IPS DF 4.7 (cell line): ENCODE data around the gene GIPR.
"Not testable (repeated sequence)": the region's sequence is repeated elsewhere in the genome, so short reads cannot be mapped to it uniquely, and the experiment has no call there.

Source experiments
- DNase-seq: peaks from one replicate; pipeline ENCODE4 v3.0.0-alpha.2; 2013; ENCODE audit warnings: low spot score; ENCODE audit errors: extremely low read depth

Gene GIPR

DNA sequence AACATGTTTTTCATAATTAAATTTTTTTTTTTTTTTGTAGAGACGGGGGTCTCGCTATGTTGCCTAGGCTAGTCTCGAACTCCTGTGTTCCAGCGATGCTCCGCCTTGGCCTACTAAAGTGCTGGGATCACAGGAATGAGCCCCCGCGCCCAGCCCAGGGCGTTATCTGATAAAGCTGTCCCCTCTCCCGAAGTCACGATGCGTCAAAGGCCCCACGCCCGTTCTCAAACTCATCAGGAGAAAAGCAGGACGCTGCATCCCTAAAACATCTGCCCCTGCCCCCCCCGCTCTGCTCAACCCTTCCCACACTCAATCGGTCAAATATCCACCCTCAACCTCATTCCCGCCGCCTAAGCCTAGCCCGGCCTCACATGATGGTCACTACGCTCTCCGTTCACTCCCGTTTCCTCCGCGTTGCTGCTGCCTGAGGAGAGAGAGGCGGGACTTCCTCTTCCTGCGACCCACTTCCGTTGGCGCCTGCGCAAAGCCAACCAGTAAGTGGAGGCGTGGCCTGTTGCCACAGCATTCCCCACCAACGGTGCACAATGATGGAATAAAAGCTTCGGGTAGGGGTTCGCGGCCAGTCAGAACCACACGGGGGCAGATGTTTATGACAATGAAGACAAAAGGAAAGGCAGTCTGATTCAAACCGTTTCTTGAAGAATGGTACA, 23.6 kb downstream of the GIPR start, which contains the start of gene SNRPD2:
TSS of gene SNRPD2 (minus strand) at position 438 of the 671 bp plus-strand sequence. CDS start at position 373, 65 bp downstream.
- DNase-seq: no peak

- DNase-seq: peak; percentile 99
These were observed 24.4 kb downstream of the GIPR start, which contains the start of gene QPCTL for GRCh38 chr19:45692187-45693105. TSS of gene QPCTL (plus strand) at chr19:45692666. CDS start at chr19:45692704, 38 bp downstream.

DNA sequence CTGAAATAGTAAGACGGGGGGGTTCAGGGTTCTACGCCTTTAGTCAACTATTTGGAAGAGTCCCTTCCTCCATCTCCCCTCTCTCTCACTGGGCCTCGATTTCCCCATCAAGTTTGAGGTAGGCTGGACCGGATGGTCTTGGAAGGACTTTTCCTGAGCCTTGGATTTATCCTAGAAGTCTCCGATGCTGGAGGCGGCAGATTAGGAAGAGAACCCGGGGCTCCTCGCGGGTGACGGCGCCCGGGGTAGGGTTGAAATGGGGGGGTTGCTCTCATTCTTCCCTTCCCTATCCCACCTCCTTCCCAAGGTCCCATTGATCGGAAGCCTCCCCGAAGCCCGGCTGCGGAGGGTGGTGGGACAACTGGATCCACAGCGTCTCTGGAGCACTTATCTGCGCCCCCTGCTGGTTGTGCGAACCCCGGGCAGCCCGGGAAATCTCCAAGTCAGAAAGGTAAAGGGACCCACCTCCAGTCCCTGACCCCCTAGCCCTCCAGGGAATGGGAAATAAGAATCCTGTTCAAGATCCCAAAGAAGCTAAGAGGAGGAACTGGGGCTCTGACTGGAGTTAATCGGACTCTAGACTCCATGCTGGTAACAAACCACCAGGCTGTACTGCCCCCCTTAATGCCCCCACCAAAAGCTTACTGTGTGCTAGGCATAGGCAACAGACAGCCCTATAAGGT, 25.2 kb downstream of the GIPR start:
- DNase-seq: no peak

GRCh38 chr19:45701676-45702075, 33.7 kb downstream of the GIPR start:
- DNase-seq: no peak

- DNase-seq: no peak
These were observed 37.1 kb downstream of the GIPR start for GRCh38 chr19:45705115-45705514.

DNA sequence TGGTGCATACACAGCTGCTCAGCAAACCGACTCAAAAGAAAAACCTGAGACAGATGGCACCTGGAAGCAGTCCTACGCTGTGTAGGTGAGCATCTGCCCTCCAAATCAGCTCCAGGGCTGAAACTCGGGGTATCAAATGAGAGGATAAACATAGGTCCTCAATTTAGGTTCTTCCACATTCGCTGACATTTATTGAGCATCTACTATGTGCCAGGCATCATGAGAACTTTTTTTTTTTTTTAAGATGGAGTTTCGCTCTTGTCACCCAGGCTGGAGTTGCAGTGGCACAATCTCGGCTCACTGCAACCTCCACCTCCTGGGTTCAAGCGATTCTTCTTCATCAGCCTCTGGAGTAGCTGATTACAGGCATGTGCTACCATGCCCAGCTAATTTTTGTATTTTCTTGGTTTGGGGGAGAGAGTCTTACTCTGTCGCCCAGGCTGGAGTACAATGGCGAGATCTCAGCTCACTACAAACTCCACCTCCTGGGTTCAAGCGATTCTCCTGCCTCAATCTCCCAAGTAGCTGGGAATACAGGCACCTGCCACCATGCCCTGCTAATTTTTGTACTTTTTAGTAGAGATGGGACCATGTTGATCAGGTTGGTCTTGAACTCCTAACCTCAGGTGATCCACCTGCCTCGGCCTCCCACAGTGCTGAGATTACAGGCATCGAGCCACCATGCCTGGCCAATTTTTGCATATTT, 37.8 kb downstream of the GIPR start:
- no peak for DNase-seq

GRCh38 chr19:45710356-45711130, 42.5 kb downstream of the GIPR start:
- DNase-seq: no peak

GRCh38 chr19:45711851-45712698, 44.1 kb downstream of the GIPR start:
- no peak for DNase-seq

GRCh38 chr19:45712699-45713067, 44.7 kb downstream of the GIPR start:
- no peak for DNase-seq

- DNase-seq: no peak
These were observed 45.1 kb downstream of the GIPR start for GRCh38 chr19:45713141-45713540.

- no peak for DNase-seq
These were observed 47.1 kb downstream of the GIPR start for GRCh38 chr19:45715139-45715538.

GRCh38 chr19:45716359-45717130, 48.5 kb downstream of the GIPR start:
- DNase-seq: no peak

GRCh38 chr19:45717131-45717982, 49.3 kb downstream of the GIPR start:
- DNase-seq: peak; percentile 100

GRCh38 chr19:45717983-45718650, 50.1 kb downstream of the GIPR start:
- DNase-seq: no peak

DNA sequence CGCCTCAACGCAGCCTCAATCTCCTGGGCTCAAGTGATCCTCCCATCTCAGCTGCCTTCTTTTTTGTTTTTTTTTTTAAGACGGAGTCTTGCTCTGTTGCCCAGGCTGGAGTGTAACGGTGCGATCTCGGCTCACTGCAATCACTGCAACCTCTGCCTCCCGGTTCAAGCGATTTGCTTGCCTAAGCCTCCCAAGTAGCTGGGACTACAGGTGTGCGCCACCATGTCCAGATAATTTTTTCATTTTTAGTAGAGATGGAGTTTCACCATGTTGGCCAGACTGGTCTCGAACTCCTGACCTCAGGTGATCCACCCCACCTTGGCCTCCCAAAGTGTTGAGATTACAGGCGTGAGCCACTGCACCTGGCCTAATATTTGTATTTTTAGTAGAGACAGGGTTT, 52.0 kb downstream of the GIPR start:
- DNase-seq: not testable (repeated sequence)

- not testable (repeated sequence) for DNase-seq
These were observed 60.7 kb downstream of the GIPR start for GRCh38 chr19:45728683-45729082.

GRCh38 chr19:45729800-45730290, 61.8 kb downstream of the GIPR start:
- DNase-seq: no peak
